CD4-positive, alpha-beta T cell treated with Interferon gamma for 1 hour (primary cell): ENCODE results near the gene GCHFR.

Experiments used
- DNase-seq: peaks from one replicate; pipeline ENCODE4 v3.0.0-alpha.2; 2020

Gene GCHFR

GRCh38 chr15:40776537-40777141 is 12.8 kb downstream of the GCHFR start:
- peak; percentile 65 for DNase-seq

- DNase-seq, result peak; percentile 77
Measured at GRCh38 chr15:40782609-40783227, 18.9 kb downstream of the GCHFR start.

DNA sequence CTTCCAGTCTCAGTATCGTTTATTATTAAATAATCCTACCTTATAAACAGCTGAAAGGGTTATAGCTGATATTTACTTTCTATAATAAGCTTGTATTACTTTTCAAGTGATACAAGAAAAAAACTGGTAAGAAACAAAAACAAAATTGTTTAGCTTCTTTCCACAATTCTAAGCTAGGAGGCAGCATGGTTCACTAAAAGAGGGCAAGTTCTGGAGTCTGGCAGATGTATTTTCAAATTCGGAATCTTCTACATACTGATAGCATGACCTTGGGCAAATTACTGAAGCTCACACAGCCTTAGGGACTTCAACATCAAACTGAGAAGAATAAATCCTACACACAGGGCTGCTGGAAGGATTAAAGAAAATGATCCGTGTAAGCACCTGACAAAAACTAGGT is 21.3 kb downstream of the GCHFR start:
- DNase-seq, result no peak

DNA sequence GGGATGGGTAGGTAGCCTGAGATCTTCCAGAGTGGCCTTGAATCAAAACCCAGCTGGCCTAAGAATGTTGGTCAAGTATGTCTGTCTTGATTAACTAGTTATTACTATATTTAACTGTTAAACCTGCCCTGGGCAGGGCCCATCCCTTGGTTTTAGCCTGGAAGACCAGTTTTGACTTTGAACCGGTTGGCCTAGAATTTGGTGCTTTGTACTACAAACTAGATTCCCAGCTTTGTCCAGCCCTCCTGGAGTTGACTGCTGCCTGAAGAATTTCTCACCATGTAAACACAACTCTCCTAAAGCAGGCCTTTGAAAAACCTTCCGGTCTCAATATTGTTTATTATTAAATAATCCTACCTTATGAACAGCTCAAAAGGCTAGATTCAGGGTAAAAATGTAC is 21.9 kb downstream of the GCHFR start:
- no peak for DNase-seq

DNA sequence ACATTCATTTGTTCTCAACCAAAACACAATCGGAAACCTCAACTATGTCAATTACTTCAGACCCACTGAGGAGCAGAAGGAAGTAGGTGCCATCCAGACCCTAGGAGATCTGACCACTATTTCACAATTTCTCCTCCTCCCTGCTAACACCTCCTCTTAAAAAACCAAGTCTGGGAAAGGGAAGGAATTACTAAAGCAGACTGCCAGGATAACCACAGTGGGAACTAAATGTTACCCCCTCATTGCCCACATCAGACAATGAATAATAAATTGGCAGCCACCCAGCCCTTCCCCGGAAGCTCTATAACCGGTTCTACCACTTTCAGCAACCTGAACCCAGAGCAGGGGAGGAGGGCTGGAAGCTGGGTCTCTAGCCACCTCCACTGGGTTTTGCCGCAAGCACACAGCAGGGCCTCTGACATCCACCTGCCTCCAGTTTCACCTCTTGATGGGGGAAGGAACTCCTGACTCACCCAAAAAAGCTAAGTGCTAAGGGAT is 23.5 kb downstream of the GCHFR start:
- no peak for DNase-seq

DNA sequence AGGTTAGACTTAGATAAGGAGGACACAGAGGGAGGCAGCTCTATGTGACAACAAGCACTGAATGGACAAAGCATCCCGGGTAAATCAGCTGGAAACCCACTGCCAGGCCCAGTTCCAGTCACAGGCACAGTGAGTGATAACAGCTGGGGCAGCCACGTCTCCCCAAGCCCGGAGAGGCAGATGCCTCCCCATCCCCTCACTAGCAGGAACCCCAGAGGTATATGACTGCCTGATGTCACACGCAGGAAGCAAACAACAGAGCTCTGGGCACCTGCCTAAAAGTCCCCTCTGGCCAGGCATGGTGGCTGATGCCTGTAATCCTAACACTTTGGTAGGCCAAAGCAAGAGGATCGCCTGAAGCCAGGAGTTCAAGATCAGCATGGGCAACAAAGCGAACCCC is 24.1 kb downstream of the GCHFR start:
- no peak for DNase-seq

DNA sequence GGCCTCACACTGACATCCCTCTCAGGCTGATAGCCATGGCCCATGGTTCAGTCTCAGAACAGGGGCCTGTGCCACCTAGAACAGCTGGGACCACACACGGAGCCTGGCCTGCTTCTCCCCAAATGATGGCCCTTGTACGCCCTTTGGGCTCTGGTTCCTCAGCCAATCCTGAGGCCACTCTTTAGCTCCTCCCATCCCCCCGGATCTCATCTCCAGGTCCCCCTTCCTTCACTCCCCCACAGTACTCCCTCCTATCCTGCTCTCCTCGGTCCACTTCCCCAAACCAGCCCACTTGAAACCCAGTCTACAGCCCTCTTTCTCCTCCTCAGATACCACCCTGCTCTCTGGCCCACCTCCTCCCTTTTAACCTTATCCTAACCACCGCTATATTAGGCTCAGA is 25.3 kb downstream of the GCHFR start:
- DNase-seq, result no peak

- no peak for DNase-seq
Measured at GRCh38 chr15:40789999-40790398, 26.1 kb downstream of the GCHFR start.

DNA sequence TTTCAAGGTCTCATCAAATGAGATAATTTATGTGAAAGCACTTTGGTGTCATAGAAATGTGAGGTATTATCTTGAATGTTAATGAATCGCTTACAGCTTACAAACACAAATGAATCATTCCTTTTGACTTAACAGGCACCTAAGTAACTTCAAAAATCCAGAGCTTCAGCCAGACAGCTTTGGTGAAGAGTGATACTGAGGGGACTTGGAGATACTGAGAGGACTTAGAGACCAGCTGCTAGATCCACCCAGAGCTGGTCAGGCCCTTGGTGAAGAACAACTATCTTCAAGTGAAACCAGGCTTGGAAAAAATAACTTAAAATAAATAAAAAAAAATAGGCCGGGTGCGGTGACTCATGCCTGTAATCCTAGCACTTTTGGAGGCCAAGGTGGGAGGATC is 26.9 kb downstream of the GCHFR start:
- DNase-seq, result no peak

GRCh38 chr15:40792394-40792793 is 28.5 kb downstream of the GCHFR start:
- DNase-seq, result no peak

GRCh38 chr15:40793216-40793989 is 29.5 kb downstream of the GCHFR start:
- no peak for DNase-seq

DNA sequence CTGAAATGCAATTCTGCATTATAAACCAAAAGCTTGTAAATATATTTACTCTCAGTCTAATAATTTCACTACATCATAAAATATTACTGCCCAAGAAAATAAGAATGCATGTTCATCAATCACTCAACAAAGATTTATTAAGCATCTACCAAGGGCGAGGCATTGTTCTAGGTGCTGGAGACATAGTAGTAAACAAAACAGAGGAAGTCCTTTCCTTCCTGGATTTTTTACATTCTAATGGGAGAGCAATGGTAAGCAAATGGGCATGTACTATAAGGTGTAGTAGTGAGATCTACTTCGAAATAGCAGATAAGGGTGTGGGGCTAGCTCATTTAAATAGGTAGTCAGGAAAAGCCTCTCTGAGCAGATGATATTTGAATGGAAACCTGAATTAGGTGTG is 32.2 kb downstream of the GCHFR start:
- DNase-seq, result no peak

GRCh38 chr15:40796512-40796911 is 32.6 kb downstream of the GCHFR start:
- no peak for DNase-seq

GRCh38 chr15:40799523-40799922 is 35.7 kb downstream of the GCHFR start:
- no peak for DNase-seq

DNA sequence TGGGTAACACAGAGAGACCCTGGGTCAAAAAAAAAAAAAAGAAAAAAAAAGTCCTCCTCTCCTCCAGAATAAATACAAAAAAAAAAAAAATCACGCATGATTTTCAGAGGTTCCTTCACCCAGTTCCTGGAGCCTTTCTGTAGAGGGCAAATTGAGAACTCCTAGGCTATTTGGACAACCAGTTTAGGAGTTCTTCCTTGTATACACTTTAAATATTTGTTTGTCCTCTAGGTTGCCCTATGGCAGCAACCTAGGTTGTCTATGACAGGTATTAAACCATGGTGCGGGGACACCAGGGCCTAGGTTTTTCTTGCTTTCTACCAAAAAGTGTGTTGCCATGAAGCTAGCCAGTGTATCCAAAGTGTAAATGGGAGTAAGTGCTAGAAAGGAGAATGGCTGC is 39.2 kb downstream of the GCHFR start:
- DNase-seq, result no peak

GRCh38 chr15:40803688-40804087 is 39.8 kb downstream of the GCHFR start:
- no peak for DNase-seq

DNA sequence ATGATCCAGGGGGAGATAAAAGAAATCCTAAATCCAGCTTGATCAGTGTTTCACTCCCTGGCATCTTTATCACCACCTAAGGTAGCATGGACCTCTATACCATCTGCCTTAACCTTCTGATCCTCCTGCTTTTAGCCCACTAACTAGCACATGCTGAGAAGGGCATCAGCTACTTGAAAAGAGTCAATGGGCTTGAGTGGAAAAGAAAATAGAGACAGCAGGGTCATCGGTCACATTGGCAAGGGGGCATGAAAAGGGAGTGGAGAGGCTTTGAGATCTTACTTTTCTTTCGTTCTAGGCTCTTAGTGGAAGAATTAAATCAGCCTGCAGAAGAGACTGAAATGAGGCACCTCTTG is 42.8 kb downstream of the GCHFR start:
- DNase-seq, result no peak

GRCh38 chr15:40807028-40807887 is 43.4 kb downstream of the GCHFR start, which contains the start of the genes DNAJC17 and ZFYVE19:
TSS of gene DNAJC17 (minus strand) at chr15:40807473. CDS start at chr15:40807446, 27 bp downstream.
TSS of gene ZFYVE19 (plus strand) at chr15:40807089. CDS start at chr15:40807590, 501 bp downstream.
- peak; percentile 94 for DNase-seq

DNA sequence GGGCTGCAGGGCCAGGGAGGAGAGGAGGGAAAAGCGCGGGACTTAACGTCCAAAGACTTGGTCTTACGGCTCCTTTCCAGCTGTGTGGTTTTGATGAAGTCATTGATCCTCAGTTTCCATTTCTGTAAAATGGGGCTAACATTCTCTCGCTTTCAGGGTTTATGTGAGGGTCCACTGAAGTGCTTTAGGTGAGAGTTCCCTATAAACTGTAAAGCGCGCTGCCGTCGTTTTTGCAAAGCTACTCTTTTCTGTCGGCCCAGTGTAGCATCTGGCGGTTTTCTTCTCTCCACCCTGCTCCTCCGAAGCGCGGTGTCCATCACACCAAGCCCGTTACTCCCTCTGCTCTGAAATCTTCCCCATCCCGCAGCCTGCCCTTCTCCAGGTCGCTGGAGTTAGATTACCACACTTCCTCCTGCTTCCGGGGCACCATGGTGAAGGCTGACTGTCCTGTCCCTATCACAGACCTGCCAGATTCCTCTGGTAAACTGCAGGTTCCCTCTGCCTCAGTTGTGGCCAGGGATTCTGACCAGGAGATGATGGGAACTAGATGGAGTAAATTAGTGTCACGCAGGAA is 44.1 kb downstream of the GCHFR start:
- DNase-seq, result no peak

- DNase-seq, result no peak
Measured at GRCh38 chr15:40808861-40809450, 45.1 kb downstream of the GCHFR start.

DNA sequence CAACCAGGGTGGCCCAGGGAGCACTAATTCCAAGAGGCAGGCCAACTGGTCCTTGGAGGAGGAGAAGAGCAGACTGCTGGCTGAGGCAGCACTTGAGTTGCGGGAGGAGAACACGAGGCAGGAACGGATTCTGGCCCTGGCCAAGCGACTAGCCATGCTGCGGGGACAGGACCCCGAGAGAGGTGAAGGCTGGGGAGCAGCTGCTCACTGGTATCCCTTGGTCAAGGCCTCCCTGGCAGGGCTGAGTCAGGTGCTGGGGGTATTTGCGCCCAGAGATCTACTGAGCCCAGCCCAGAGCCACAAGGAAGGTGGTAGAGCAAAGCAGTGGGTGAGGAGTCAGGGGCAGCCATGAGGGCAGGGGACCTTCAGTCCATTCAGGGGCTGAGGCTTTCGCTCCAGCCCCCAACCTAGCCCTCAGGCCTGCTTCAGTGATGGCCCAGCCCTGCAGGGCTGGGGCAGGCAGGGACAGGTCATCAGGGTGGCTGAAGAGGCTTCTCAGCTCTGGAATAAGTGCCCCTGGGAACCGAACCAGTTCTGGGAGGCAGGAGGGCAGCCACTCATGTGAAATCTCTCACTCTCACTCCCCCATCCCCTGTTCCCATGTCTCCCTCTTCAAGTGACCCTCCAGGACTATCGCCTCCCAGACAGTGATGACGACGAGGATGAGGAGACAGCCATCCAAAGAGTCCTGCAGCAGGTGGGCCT is 49.0 kb downstream of the GCHFR start:
- no peak for DNase-seq
